ENCODE results near the gene MAU2. TPM values are rescaled to one million over a fixed set of nuclear protein-coding genes. Genes with fewer than 3 reads are reported as not detected.

MAU2 gene
- total RNA-seq, 1 experiment from 2014 or later = 48.4 TPM

DNA sequence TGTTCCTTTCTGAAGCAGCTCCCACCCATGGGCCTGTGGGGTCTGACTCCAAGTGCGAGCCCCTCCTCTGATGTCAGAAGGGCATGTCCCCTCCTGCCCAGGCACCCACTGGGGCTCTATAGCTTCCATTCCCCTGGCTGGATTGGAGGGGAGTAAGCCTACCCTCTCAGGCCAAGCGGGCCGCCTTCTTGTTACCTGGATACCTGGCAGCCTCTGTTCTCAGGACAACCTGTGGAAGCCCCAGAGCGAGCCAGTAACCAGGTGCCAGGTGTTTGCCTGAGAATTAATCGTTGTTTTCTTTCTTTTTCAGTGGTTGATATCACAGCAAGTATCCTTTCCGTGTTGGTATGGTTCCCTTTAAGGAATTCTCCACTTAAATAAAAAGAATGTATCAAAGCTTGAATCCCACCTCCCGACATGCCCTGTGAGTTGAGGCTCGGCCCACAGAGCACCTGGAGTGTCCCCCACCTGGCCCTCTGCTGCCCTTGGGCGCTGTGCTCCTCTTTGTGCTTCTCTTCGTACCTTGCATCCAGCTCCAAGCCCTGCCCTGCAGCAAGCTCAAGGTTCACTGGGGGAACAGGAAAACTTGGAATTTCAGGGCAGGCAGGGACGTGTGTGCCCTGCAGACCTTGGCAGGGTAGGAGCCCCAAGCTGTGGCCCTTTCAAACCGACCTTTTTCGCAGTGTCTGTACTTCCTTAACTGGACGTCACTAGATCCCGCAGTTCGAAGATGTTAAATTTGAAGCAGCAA is 15.0 kb downstream of the MAU2 start:
- no peak overlapping the region for H4K91ac ChIP-seq (ENCODE audit: insufficient read length, low read depth, low read length)
- no peak overlapping the region for H3K18ac ChIP-seq (ENCODE audit: insufficient read length, low read depth, low read length)
- no peak overlapping the region for H4K5ac ChIP-seq (ENCODE audit: insufficient read length, low read depth, low read length)
- H2BK12ac ChIP-seq (ENCODE audit: insufficient read length, low read depth, low read length) = no peak overlapping the region
- no peak overlapping the region for H3K4me3 Mint-ChIP-seq
- no peak overlapping the region for H2AFZ ChIP-seq (ENCODE audit: low read length)
- no peaks in the 10 kb centered on the region for H3K4me1 ChIP-seq (ENCODE audit: insufficient read depth, low read length)
- no peaks in the 10 kb centered on the region for H3K9me3 ChIP-seq (ENCODE audit: control insufficient read depth, low read depth, low read length)
- H3K36me3 Mint-ChIP-seq (ENCODE audit: insufficient read depth in 1 of 3, low read depth in 3 of 3) = peaks cover 15 to 50% (median 50%) of the 10 kb centered on the region in 3 experiments; a peak in 6 of 7 replicates
- TF ChIP-seq, protein P1, sequence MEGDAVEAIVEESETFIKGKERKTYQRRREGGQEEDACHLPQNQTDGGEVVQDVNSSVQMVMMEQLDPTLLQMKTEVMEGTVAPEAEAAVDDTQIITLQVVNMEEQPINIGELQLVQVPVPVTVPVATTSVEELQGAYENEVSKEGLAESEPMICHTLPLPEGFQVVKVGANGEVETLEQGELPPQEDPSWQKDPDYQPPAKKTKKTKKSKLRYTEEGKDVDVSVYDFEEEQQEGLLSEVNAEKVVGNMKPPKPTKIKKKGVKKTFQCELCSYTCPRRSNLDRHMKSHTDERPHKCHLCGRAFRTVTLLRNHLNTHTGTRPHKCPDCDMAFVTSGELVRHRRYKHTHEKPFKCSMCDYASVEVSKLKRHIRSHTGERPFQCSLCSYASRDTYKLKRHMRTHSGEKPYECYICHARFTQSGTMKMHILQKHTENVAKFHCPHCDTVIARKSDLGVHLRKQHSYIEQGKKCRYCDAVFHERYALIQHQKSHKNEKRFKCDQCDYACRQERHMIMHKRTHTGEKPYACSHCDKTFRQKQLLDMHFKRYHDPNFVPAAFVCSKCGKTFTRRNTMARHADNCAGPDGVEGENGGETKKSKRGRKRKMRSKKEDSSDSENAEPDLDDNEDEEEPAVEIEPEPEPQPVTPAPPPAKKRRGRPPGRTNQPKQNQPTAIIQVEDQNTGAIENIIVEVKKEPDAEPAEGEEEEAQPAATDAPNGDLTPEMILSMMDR (conservative IDR thresholded peaks at IDR 0.05) = no peak
- no peak overlapping the region for H3K14ac ChIP-seq (ENCODE audit: insufficient read depth, low read length)
- no peaks in the 10 kb centered on the region for H3K27me3 ChIP-seq (ENCODE audit: insufficient read depth, low read length)
- no peaks in the 10 kb centered on the region for H4K20me1 ChIP-seq (ENCODE audit: control insufficient read depth, insufficient read depth, insufficient read length)
- H3K27ac ChIP-seq (ENCODE audit: insufficient read length, low read depth, low read length) = no peak overlapping the region
- H2BK20ac ChIP-seq (ENCODE audit: low read depth, low read length, poor library complexity, severe bottlenecking) = no peak overlapping the region
- no peaks in the 10 kb centered on the region for H3K9me3 Mint-ChIP-seq
- peak overlapping the region in 2 of 3 experiments; percentile 91 to 92; a peak in 4 of 7 replicates for H3K27ac Mint-ChIP-seq
- H4K8ac ChIP-seq (replicated peaks; ENCODE audit: insufficient read length, low read depth, low read length) = no peak overlapping the region
- H3K4me2 ChIP-seq (ENCODE audit: insufficient read depth, insufficient read length, low read length) = no peak overlapping the region
- no peaks in the 10 kb centered on the region for H3K27me3 Mint-ChIP-seq (ENCODE audit: low read depth)
- no peak overlapping the region for H2BK120ac ChIP-seq (ENCODE audit: low read depth, low read length, poor library complexity, severe bottlenecking)
- no peak overlapping the region for H3K56ac ChIP-seq (ENCODE audit: insufficient read length, low read depth, low read length)
- H3K4ac ChIP-seq (ENCODE audit: low read depth, low read length) = no peak overlapping the region
- H2BK5ac ChIP-seq (ENCODE audit: insufficient read length, low read length) = no peak overlapping the region
- no peaks in the 10 kb centered on the region for H3K79me2 ChIP-seq (ENCODE audit: insufficient read depth, low read length)
- no peak for DNase-seq
- H3K4me1 Mint-ChIP-seq = no peaks in the 10 kb centered on the region
- H3K9ac ChIP-seq (ENCODE audit: extremely low read depth, insufficient read length, low read length) = no peak overlapping the region
- no peak overlapping the region for H3K23ac ChIP-seq (ENCODE audit: insufficient read length, low read depth, low read length)
- no peak overlapping the region for H2BK15ac ChIP-seq (ENCODE audit: low read depth, low read length)
- no CpG with 5 or more reads among the region's 16 CpGs for WGBS (ENCODE audit: extremely low coverage, insufficient read length, low lambda C conversion rate)
- no peaks in the 10 kb centered on the region for H3K23me2 ChIP-seq (ENCODE audit: insufficient read length, low read depth, low read length, poor library complexity, severe bottlenecking)
- no peaks in the 10 kb centered on the region for H3K79me1 ChIP-seq (ENCODE audit: insufficient read depth, low read depth, low read length, poor library complexity, severe bottlenecking)
- H3T11ph ChIP-seq (ENCODE audit: low read length) = no peak overlapping the region
- no peak overlapping the region for H2AK5ac ChIP-seq (ENCODE audit: insufficient read length, low read length)

All from H9 (cell line).